NCI-H460 (cell line): Measurements from ENCODE around the gene VAC14. TPM values are rescaled to one million over a fixed set of nuclear protein-coding genes. Genes with fewer than 3 reads are reported as not detected.
"Not testable (repeated sequence)": the region's sequence is repeated elsewhere in the genome, so short reads cannot be mapped to it uniquely, and the experiment has no call there.

ENCODE experiments used
- DNase-seq: peaks from one replicate; pipeline ENCODE4 v3.0.0-alpha.2; 2016; ENCODE audit warnings: low read depth; ENCODE audit errors: extremely low read depth
- polyA plus RNA-seq: library from polyadenylated mRNA; depleted of rRNA; stranded (reverse); fragments of >200 nt; gene quantifications from 2 replicates; pipeline ENCODE4 v1.2.3, GENCODE V29; 2014; cell fraction: nucleus; rRNA removed
- total RNA-seq: library from RNA; depleted of rRNA; stranded (reverse); fragments of >200 nt; shearing (Covaris generic); gene quantifications from 2 replicates; pipeline ENCODE4 v1.2.3, GENCODE V29; 2014; rRNA removed

Gene VAC14
- total RNA-seq: 29.8 and 35.2 TPM in 2 replicates
- polyA plus RNA-seq: 32.2 and 42.6 TPM in 2 replicates

GRCh38 chr16:70800781-70801480, at the start of gene VAC14:
VAC14 (minus strand) TSS chr16:70801158; CDS start chr16:70800900, 258 bp downstream.
- peak; percentile 79 for DNase-seq

- not testable (repeated sequence) for DNase-seq
Observed at GRCh38 chr16:70823498-70824118, 22.6 kb upstream of the VAC14 start.

- DNase-seq: not testable (repeated sequence)
Observed at GRCh38 chr16:70822734-70823133, 21.8 kb upstream of the VAC14 start.

- DNase-seq: not testable (repeated sequence)
Observed at GRCh38 chr16:70818088-70818487, 17.1 kb upstream of the VAC14 start.

- DNase-seq: no peak
Observed at GRCh38 chr16:70809392-70810060, 8.6 kb upstream of the VAC14 start.

GRCh38 chr16:70808371-70808770, 7.4 kb upstream of the VAC14 start:
- DNase-seq: no peak

GRCh38 chr16:70805787-70806186, 4.8 kb upstream of the VAC14 start:
- no peak for DNase-seq

GRCh38 chr16:70805380-70805779, 4.4 kb upstream of the VAC14 start:
- DNase-seq: no peak

GRCh38 chr16:70804734-70805169, 3.8 kb upstream of the VAC14 start:
- no peak for DNase-seq

GRCh38 chr16:70804153-70804733, 3.3 kb upstream of the VAC14 start:
- DNase-seq: no peak

- DNase-seq: no peak
Observed at GRCh38 chr16:70803319-70803718, 2.4 kb upstream of the VAC14 start.

GRCh38 chr16:70801611-70802010, 653 bp upstream of the VAC14 start:
- DNase-seq: no peak

GRCh38 chr16:70800311-70800710, 647 bp downstream of the VAC14 start:
- DNase-seq: no peak

- DNase-seq: no peak
Observed at GRCh38 chr16:70796301-70796700, 4.7 kb downstream of the VAC14 start.

GRCh38 chr16:70795296-70795912, 5.6 kb downstream of the VAC14 start:
- no peak for DNase-seq

- no peak for DNase-seq
Observed at GRCh38 chr16:70793851-70794502, 7.0 kb downstream of the VAC14 start.

- no peak for DNase-seq
Observed at GRCh38 chr16:70790815-70791214, 10.1 kb downstream of the VAC14 start.

GRCh38 chr16:70789595-70790447, 11.1 kb downstream of the VAC14 start:
- no peak for DNase-seq
